Activated T-helper 1 cell treated with anti-CD3 and anti-CD28 coated beads, Interleukin-2, amount 50 U/mL, for 16 hours (primary cell): ENCODE results near the gene CERS5.
A peak's percentile ranks its signal among the peaks of the same experiment; 100 is the strongest.
"Not testable (repeated sequence)": the region's sequence is repeated elsewhere in the genome, so short reads cannot be mapped to it uniquely, and the experiment has no call there.

Source experiments
- DNase-seq, 2 donors: peaks; one replicate each; pipeline ENCODE4 v3.0.0-alpha.2; 2020; ENCODE audit warnings: low read depth in 1 of 2, low spot score in 1 of 2

The CERS5 gene

DNA sequence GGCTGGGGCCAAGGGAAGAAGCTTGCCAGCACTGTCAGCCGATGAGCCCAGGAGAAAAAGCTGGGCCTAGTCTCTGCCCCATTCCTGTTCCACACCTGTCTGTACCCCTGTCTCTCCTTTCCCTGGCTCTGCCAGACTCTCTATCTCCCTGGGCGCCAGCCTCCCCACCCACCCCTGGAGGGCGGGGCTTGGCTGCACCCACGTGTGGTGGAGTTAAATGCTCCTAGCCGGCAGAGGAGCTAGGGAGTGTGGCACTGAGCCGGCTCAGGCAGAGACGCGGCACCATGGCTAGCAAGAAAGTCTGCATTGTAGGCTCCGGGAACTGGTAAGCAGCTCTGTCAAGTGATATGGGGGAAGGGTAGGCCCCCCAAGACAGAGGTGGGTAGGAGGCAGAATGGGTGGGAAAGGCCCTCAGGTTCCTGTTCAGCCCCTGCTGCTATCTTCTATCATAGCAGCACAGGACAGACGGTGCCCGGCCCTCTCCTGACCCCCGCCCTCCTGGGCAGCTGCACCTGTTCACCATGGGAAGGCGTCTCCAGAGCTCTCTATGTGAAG lies 63.3 kb downstream of the CERS5 start, which contains the start of gene GPD1:
Gene GPD1 (plus strand): TSS at position 242 of the 555 bp plus-strand sequence. CDS start 43 bp downstream, at position 285.
- DNase-seq = no peak

DNA sequence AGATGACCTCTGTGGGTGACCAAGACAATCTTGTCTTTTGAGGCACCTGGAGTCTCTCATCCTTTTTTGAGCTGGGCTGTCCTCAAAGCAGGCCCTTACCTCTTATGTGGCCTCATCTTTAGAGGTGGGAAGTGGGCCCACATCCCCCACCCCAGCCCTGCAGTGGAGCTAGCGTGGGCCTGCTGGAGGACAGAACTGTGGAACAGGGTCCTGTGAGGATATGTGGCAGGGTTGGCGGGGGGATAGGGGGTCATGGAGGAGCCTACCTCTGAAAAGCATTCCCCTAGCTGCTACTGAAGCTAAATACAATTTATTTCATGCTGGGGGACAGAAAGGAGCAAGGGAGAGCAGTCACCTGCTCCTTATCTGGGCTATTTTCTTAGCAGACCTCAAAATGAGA lies 63.8 kb downstream of the CERS5 start:
- no peak for DNase-seq

DNA sequence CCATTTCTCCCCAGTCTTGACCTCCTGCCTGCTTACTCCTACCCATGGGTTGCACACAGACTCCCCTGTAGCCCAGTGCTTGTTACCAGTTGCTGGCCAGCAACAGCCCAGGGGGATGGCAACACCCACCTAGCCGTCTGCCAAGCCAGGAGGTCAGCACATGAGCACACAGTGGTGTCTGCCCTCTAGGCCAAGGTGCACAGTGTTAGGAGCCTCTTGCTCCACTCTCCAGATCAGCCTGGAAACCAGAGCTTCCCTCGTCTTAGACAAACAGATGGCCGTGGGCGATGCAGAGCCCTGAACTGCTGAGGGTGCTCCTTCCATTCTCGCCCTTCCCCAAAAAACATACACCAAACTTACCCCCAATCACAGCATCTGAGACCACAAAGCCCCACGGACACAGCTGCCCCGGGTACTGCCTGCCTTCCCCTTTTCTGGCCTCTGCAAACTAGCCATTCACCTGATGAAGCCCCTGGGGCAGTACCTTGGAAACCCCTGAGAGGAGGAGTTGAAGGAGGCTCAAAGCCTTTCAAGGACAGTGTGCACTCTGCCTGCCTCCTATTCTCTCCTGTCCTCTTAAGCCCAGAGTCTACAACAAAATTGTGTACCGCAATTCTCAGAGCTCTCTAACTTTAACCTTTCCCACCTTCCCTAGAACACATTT lies 64.4 kb downstream of the CERS5 start:
- DNase-seq = no peak

DNA sequence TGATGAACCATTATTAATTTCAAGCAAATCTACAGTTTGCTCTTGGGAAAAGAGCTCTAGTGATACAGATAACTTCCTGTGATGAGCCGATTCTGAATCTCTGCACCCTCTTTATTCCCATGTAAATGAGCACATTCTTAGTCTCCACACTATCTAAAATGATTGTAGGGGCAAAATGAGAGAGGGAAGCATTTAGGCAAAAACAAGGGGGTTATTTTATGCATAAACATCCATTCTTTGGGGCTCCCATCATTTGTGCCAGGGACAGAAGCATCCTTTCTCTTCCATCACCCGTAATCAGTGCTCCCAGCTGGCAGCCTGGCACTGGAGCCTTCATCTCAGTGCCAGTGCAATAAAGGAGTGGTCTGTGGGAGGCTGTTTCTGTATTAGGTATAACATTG lies 65.0 kb downstream of the CERS5 start:
- no peak for DNase-seq

DNA sequence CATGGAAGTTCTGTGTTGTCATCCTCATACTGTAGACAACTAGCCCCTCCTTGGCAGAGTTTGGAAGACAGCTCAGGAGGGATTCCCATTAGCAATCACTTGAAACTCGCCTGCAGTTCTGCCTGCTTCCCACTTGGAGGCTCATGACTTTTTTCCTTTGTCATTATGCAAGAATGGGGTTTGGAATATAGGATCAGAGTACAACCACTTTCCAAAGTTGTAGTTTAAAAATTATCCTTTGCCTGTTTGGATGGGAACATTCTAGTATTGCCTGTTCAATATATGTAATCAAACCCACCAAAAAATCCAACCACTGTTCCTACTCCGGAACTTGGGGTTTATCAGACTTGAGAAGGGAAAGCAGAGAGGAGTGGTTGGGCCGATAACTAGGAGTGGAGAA lies 65.5 kb downstream of the CERS5 start:
- no peak for DNase-seq

DNA sequence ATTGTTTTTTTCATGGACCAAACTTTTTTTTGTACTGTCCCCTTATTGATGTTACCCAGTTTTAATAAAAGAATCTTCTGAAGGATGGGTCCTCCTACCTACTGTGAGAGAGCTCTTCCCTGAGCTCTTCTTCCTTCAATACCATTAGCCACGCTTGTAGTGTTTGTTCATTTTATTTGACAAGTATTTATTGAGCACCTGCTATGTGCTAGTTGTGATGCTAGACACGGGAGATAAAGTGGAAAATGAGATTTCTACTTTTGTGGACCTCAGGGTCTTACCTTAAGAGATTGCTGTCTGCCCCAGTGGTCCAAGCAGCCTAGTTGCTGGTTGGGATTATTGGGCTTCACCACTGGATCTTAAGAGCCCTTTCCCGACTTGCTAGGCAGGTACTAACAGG lies 66.6 kb downstream of the CERS5 start:
- DNase-seq = no peak

DNA sequence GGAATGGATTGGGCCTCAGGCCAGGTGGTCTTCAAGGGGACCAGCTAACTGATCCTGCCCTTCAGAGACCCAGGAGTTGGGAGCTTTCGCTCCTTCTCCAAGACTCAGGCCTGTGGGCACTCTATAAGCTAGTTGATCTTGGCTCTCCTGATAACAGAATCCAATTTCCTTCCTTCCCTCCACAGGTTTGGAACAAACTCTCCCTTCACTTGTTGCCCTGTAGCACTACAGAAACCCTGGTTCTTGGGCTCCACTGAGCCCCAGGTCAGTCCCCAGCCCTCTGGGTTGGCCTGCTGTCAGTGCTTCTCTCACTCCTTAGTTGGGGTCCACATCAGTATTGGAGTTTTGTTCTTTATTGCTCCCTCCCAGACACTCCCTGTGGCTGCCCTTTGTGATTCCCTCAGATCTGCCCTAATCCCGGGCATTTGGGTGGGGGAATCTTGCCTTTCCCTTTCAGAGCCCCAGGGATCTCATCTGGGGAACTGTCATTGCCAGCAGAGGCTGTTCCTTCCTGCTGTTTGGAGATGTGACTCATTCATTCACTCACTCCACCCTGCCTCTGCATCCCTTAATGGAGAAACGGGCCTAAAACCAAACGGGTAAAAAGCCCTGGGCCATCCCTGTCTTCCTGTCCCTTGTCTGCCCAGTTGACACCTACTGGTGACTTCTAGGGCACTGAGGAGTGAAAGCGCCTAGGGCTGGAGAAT lies 67.7 kb downstream of the CERS5 start:
- no peak for DNase-seq

DNA sequence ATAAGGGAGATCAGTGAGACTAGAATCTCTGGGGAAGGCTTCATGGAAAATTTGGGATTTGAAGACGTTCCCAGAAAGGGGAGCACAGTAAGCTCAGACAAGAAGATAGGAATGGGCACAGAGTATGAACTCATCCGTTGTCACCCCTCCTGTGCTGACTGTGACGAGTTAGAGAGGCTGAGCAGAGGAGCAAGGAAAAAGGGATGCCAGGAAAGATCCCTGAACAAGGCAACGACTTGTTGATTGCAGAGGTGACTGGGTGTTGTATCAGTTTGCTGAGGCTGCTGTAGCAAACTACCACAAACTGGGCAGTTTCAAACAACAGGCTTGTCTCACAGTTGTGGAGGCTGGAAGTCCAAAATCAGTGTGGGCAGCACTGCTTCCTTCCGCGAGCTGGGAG lies 69.2 kb downstream of the CERS5 start:
- DNase-seq = no peak

DNA sequence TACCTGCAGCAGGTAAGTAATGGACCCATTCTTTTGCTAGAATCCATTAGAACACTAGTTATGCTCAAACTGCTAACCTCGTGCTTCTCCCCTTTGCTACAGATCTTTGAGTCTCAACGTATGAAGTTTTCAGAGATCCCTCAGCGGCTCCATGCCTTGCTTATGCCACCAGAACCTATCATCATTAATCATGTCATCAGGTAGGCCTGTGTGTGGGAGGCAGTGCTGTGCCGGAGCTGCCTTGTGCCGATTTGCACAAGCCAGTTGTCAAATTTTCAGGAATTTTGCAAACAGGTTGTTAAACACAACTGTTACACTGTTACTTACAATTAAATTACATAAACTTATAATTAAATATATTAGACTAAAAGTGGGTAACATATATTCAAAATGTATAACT lies 76.8 kb downstream of the CERS5 start:
- DNase-seq = no peak

DNA sequence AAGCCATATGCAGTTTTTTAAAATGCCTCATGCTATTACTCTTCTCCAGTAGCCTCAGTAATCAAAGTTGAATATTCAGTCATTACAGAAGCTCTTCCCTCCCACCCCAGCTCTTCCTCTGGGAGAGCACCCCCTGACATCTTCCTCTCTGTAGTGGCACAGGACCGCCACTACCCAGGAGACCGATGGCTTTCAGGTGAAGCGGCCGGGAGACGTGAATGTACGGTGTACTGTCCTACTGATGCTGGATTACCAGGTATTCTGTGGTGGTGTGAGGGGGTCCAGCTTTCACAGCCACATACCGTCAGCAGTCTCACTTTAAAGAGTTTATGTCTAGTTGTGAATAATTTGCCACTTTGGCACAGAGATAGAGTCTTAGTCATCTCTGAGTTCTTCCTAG lies 77.4 kb downstream of the CERS5 start:
- no peak for DNase-seq

DNA sequence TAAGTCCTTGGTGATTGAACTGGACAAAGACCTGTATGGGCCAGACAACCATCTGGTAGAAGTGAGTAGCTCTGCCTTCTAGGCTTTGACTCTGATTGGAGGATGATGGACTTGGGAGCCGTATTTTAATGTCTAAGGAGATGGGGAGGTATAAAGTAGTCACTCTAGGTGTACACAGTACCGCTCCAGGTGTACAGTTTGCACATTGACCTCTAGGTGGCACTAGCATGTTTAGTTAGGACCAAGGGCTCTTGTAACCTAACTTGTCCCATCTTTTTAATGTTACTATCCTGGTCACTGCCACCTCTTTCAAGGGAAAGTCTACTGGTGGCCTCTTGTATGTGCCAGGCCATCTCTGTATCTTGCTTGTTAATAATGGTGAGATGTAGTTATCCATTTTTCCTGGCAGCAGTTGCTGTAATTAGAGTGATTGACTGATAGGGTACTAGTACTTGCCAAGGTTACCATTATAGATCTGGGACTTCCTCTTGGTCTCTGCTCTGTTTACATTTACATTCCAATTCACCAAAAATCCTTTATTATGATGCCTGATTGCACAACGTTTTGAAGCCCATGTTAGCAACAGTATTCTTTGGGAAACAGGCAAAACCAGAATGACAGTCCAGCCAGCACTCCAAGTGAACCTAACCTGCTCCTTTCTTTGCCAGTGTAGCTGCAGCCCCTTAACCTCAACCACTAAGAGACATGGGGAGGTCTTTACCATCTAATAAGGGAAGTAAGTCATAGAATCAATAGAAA lies 78.4 kb downstream of the CERS5 start:
- peak in 1 of 2 donors; percentile 29 for DNase-seq

DNA sequence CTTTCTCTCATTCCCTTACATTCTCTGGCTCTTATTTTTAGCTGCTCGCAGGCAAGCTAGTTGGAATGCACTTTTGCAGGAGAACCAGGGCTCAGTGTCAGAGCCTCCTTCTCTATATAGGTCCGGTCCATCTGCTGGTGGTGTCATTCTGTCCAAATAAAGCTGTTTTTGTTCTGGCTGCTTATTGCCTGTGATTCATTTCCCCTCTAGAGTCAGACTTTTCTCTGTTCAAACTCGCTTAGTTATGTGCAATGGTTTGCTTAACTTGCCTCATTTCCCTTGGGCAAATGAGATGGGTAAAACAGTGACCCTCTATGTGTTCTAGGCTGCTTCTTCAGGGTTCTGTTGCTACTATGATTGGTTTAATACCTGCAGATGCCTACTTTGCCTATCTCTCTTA lies 79.2 kb downstream of the CERS5 start:
- DNase-seq = no peak

DNA sequence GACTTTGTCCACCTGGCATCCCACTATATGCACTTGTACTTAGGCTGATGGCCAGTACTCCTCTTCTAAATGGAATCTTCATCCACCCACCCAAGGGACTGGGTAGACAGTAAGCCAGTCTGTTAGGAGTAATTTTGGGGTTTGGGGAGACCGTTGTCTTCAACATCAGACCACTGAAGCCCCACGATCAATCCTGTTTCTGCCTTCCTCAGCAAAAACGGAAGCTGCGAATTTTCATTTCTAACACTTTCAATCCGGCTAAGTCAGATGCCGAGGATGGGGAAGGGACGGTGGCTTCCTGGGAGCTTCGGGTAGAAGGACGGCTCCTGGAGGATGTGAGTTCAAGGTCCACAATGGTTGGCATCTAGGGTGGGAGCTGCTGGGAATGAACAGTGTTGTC lies 80.0 kb downstream of the CERS5 start:
- DNase-seq = no peak

DNA sequence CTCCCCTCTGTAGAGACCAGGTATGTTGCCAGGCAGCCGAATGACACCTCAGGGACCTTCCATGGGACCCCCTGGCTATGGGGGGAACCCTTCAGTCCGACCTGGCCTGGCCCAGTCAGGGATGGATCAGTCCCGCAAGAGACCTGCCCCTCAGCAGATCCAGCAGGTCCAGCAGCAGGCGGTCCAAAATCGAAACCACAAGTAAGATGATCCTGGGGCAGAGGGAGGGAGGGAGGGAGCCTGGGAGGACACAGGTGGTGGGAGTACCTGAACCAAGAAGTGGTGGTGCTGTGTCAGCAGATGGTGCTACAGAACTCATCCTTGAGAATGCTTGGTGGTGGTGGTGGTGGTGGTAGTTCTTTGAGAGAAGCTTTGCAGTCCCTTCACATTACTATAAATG lies 81.0 kb downstream of the CERS5 start:
- no peak for DNase-seq

DNA sequence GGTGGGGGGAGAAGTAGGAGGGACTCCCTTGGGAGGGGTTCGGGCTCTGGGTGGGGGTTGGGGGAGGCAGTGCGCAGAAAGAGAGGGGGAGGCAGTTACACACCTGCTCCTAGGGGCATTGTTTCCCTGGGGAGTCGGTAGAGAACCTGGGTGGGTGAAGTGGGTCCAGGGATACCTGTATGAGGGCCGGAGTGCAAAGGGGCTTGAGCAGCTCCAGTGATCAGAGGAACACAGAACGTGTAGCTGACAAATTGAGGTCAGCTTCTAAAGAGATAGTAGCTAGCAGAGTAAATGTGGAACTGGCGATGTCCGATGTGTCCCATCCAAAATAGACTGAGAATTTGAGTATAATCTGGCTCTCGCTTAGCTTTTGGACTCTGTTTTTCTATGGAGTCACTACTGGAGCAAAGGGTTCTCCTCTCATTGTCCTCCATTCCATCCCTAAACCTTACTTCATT lies 81.5 kb downstream of the CERS5 start:
- no peak for DNase-seq

DNA sequence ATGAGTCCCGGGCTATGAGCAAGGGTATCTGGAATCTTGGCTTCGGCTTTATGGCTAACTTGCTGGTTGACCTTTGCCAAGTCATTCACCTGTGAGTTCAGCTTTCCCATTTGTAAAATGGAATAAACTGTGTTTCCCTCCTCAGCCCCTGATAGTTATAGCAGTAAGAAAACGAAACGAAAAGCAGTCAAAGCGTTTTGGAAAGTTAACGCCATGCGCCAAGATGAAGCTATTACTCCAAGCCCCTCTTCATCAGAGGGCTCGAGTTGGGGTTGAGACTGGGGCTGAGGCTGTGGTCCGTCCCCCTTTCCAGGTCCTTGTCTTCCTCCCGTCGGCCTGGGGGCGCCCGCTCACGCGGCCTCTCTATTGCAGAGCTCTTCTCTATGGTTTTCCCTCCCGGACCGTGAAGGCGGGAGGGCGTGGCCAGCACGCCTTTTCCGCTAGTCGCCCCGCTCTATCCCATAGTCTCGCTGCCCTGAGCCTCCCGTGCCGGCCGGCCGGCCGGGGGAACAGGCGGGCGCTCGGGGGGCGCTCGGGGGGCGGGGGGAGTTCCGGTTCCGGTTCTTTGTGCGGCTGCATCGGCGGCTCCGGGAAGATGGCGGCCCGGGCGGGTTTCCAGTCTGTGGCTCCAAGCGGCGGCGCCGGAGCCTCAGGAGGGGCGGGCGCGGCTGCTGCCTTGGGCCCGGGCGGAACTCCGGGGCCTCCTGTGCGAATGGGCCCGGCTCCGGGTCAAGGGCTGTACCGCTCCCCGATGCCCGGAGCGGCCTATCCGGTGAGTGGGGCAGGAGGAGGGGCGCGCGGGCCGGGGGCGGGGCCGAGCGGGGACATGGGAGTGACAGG lies 82.2 kb downstream of the CERS5 start, which contains the start of gene SMARCD1:
Gene SMARCD1 (plus strand): TSS at position 568 of the 840 bp plus-strand sequence. CDS start 28 bp downstream, at position 596.
- peak; percentile 71 to 79 for DNase-seq

DNA sequence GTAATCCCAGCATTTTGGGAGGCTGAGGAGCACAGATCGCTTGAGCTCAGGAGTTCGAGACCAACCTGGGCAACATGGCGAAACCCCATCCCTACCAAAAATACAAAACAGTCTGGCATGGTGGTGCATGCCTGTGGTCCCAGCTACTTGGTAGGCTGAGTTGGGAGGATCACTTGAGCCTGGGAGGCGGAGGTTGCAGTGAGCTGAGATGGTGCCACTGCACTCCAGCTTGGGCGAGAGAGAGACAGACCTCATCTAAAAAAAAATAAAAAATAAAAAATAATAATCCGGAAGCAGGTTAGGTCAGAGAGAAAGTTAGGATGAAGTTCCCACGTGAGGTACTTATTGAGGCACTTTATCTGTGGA lies 82.8 kb downstream of the CERS5 start:
- not testable (repeated sequence) for DNase-seq

DNA sequence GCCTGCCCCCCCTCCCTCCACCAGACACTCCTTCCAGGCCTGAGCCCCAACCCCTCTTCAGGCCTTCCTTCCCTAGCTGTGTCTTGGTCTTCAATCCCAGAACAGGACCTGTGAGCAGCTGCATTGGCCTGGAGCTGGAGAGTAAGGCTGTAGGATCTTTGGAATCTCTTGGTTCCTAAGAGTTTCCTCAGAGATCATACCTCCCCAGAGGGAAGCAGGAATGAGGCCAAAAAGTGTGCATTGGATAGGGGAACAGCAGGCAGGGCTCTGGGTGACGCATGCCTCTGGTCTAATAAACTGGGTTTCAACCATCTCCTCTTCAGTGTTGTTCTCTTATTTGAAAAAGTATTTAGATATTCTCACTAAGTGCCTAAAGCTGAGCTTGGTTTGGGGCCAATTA lies 83.9 kb downstream of the CERS5 start:
- DNase-seq = no peak

DNA sequence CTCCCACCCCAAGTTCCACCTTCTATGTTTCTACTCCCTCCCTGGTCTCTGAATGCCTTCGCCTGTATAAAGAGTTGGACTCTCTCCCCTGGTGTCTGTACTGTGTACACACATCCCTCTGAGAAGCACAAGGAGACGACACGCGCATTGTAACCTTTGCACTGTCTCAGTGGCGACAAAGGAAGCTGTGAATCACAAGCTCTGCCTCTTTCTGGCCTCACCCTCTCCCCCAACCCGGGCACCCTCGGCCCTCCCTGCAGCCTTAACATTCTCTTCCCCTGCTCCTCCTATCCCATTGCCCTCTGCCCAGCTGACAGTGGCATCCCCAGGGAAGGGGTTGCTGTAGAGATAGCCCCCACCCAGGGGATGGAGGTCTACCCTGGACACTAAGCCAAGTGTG lies 84.5 kb downstream of the CERS5 start:
- DNase-seq = no peak

DNA sequence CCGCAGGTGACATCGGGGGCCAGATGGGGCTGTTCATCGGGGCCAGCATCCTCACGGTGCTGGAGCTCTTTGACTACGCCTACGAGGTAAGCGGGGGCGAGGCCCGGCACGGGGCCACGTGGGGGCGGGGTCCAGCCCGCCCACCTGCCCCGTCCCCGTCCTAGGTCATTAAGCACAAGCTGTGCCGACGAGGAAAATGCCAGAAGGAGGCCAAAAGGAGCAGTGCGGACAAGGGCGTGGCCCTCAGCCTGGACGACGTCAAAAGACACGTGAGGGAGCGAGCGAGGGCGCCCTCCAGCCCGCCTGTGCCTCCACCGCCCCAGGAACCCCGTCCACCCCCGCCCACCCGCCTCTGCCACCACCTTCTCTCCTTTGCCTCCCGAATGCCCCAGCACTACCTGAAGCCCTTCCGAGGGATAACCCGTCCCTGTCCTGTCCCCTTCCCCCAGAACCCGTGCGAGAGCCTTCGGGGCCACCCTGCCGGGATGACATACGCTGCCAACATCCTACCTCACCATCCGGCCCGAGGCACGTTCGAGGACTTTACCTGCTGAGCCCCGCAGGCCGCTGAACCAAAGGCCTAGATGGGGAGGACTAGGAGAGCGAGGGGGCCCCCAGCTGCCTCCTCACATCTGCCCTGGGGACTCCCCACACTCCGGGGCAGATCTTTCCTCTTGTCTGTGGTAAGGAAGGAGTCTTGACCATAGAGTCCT lies 85.9 kb downstream of the CERS5 start:
- DNase-seq = no peak
